ENCODE data around the gene FMN1.

DNA sequence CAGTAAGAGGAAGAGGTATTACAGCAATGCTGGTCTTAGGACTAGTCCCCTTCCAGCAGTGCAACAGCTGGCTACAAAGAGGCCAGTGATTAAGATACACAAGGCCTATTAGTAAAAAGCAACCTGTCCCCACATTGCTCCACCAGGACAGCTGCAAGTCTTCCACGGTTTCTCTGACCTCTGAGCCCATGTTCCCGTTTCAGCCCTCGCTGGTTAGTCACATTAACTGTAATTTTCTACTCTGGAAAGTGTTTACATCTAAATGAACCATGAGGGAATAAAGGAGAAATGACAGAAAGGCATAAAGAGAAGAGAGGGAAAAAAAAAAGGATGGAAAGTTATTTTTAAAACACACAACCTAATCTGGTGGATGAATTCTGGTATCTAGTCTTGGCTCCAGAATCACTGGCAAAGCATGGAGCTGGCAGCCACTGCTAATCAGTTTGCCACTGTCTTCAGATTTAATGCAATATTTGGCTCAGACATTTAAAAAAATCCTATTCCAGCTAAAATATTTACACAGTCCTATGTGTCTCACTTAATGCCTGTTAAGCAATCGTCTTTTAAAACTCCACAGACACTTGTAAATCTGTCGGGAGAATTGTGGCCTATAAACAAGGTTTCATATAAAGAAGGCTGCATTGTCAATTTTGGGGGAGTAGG is 321.8 kb downstream of the FMN1 start:
- TF ChIP-seq FOXK2 (IDR thresholded peaks at IDR 0.05) (no peak), BHLHE40 (IDR thresholded peaks at IDR 0.05; ENCODE audit: borderline replicate concordance) (no peak), SUZ12 (IDR thresholded peaks at IDR 0.05) (no peak), CTBP1 (IDR thresholded peaks at IDR 0.05; ENCODE audit: borderline replicate concordance) (no peak)

Measured in HEK293T (cell line).